Measurements from ENCODE around the gene CEP20.
"Not testable (repeated sequence)": the region's sequence is repeated elsewhere in the genome, so short reads cannot be mapped to it uniquely, and the experiment has no call there.

CEP20 gene

GRCh38 chr16:15888072-15888976 is at the start of gene CEP20:
CEP20 (minus strand) TSS chr16:15888603; CDS start chr16:15888585, 18 bp downstream.
- peak; percentile 100 for DNase-seq

DNA sequence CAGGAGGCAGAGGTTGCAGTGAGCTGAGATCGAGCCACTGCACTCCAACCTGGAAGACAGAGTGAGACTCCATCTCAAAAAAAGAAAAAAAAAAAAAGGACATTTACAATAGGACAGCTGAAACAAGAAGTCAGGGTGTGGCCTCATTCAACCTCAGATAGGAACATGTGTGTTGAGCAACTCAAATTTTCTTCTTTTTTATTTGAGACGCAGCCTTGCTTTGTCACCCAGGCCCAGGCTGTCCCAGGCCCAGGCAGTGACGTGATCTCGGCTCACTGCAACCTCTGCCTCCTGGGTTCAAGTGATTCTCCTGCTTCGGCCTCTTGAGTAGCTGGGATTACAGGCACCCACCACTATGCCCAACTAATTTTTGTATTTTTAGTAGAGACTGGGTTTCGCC is 48.4 kb upstream of the CEP20 start:
- DNase-seq, result peak; percentile 73

DNA sequence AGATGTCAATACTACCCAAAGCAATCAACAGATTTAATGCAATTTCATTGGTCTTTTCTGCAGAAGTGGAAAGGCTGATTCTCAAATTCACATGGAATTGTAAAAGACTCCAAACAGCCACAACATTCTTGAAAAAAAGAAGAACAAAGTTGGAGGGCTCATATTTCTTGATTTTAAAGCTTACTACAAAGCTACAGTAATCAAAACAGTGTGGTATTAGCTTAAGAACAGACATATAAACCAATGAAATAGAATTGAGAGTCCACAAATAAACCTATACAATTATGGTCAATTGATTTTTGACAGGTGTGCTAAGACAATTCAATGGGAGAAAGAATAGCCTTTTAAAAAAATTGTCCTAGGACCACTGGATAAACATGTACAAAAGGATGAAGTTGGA is 46.6 kb upstream of the CEP20 start:
- DNase-seq, result no peak

- DNase-seq, result no peak
Measured at GRCh38 chr16:15933781-15934180, 45.4 kb upstream of the CEP20 start.

- DNase-seq, result no peak
Measured at GRCh38 chr16:15932939-15933338, 44.5 kb upstream of the CEP20 start.

GRCh38 chr16:15928261-15929104 is 40.1 kb upstream of the CEP20 start:
- no peak for DNase-seq

- no peak for DNase-seq
Measured at GRCh38 chr16:15925631-15926030, 37.2 kb upstream of the CEP20 start.

GRCh38 chr16:15924996-15925395 is 36.6 kb upstream of the CEP20 start:
- no peak for DNase-seq

DNA sequence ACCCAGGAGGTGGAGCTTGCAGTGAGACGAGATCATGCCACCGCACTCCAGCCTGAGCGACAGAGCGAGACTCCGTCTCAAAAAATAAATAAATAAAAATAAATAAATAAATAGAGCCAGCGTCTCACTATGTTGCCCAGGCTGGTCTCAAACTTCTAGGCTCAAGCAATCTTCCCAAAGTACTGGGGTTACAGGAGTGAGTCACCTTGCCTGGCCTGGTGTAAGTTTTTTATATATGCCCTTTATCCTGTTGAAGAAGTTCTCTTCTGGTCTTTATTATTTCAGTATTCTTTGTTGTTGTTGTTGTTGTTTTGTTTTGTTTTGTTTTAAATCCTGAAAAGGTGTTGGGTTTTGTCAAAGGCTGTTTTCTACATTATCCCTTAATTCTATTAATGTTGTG is 30.9 kb upstream of the CEP20 start:
- no peak for DNase-seq

DNA sequence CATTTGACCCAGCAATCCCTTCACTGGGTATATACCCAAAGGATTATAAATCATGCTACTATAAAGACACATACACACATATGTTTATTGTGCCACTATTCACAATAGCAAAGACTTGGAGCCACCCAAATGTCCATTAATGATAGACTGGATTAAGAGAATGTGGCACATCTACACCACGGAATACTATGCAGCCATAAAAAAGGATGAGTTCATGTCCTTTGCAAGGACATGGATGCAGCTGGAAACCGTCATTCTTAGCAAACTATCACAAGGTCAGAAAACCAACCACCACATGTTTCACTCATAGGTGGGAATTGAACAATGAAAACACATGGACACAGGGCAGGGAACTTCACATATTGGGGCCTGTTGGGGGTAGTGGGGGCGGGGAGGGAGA is 29.9 kb upstream of the CEP20 start:
- DNase-seq, result not testable (repeated sequence)

- DNase-seq, result no peak
Measured at GRCh38 chr16:15916323-15916722, 27.9 kb upstream of the CEP20 start.

GRCh38 chr16:15915555-15916081 is 27.2 kb upstream of the CEP20 start:
- no peak for DNase-seq

- no peak for DNase-seq
Measured at GRCh38 chr16:15913046-15913698, 24.8 kb upstream of the CEP20 start.

- no peak for DNase-seq
Measured at GRCh38 chr16:15911198-15911597, 22.8 kb upstream of the CEP20 start.

GRCh38 chr16:15907863-15908478 is 19.6 kb upstream of the CEP20 start:
- peak; percentile 24 for DNase-seq

- no peak for DNase-seq
Measured at GRCh38 chr16:15906439-15906838, 18.0 kb upstream of the CEP20 start.

- DNase-seq, result no peak
Measured at GRCh38 chr16:15903960-15904359, 15.6 kb upstream of the CEP20 start.

GRCh38 chr16:15900901-15901500 is 12.6 kb upstream of the CEP20 start:
- no peak for DNase-seq

DNA sequence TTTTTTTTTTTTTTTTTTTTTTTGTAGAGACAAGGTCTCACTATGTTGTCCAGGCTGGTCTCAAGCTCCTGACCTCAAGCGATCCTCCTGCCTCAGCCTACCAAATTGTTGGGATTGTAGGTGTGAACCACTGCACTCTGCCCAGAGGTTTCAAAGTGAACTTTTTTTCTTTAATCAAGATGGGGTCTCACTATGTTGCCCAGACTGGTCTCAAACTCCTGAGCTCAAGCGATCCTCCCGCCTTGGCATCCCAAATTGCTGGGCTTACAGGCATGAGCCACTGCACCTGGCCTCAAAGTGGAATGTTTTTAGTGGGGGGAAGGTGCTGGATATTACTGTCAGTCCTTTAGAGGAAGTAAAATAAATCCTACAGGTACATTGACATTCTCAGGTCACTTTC is 12.0 kb upstream of the CEP20 start:
- no peak for DNase-seq

GRCh38 chr16:15899538-15900100 is 11.2 kb upstream of the CEP20 start:
- no peak for DNase-seq

DNA sequence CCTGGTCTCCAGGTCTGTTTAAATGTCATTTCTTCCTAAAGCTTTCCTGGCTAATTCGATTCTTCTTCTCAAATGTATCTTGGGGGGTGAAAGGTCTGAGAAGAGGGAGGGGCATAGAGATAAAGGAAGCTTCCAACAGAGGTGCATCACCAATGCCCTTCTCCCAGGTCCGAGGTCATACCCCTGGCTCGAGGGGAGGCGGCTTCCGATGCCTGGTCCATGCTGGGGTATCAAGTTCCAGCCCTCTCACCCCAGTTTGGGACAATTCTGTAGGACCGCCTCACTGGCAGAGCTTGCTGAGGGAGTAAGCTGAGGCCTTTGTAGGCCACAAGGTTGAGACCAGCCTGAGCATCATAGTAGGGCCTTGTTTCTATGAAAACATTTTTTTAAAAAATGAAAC is 10.3 kb upstream of the CEP20 start:
- no peak for DNase-seq

DNA sequence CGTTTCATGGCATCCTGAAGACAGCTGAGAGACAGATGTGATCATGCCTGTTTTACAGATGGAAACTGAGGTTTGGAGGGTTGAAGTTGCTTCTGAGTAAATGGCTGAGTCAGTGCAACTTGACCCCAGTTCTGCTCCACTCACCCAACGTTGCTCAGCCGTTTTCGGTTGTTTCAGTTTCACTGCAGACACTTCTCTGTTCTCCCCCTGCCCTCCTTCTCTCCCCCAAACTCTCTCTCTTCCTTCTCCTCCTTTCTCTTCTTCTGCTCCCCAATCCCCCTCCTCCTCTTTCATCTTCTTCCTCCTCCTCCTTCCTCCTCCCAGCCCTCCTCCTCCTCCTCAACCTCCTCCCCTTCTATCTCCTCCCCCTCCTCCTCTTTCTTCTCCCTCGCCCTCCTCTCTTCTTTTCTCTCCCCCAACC is 9.4 kb upstream of the CEP20 start:
- DNase-seq, result peak; percentile 78
